ENCODE measurements around the gene MBNL2.

- TF ChIP-seq EP300 (IDR thresholded peaks at IDR 0.05; ENCODE audit: borderline replicate concordance) = no peak
- TF ChIP-seq REST (IDR thresholded peaks at IDR 0.05; ENCODE audit: low read depth) = no peak
- no peak for TF ChIP-seq ZBTB7A (IDR thresholded peaks at IDR 0.05; ENCODE audit: low read depth)
- TF ChIP-seq NFIC (IDR thresholded peaks at IDR 0.05) = no peak
- peak; percentile 80 for TF ChIP-seq CEBPB (IDR thresholded peaks at IDR 0.05)
- peak; percentile 87 for TF ChIP-seq RAD21 (IDR thresholded peaks at IDR 0.05; ENCODE audit: low read depth)
- TF ChIP-seq FOXM1 (IDR thresholded peaks at IDR 0.05; ENCODE audit: borderline replicate concordance, low read depth) = no peak
- no peak for TF ChIP-seq TCF12 (IDR thresholded peaks at IDR 0.05; ENCODE audit: low read depth)
- no peak for TF ChIP-seq YY1 (IDR thresholded peaks at IDR 0.05; ENCODE audit: low read depth)
- no peak for TF ChIP-seq TEAD4 (IDR thresholded peaks at IDR 0.05)
- TF ChIP-seq TAF1 (IDR thresholded peaks at IDR 0.05; ENCODE audit: low read depth) = no peak
- TF ChIP-seq MAX (IDR thresholded peaks at IDR 0.05) = no peak
- TF ChIP-seq USF1 (IDR thresholded peaks at IDR 0.05) = no peak
These were observed 137.3 kb downstream of the MBNL2 start for GRCh38 chr13:97359181-97360057.
